ENCODE data around the gene ALAS2. TPM values are rescaled to one million over a fixed set of nuclear protein-coding genes. Genes with fewer than 3 reads are reported as not detected.

Gene ALAS2
- total RNA-seq, 2 donors from 2014 or later = not detected

DNA sequence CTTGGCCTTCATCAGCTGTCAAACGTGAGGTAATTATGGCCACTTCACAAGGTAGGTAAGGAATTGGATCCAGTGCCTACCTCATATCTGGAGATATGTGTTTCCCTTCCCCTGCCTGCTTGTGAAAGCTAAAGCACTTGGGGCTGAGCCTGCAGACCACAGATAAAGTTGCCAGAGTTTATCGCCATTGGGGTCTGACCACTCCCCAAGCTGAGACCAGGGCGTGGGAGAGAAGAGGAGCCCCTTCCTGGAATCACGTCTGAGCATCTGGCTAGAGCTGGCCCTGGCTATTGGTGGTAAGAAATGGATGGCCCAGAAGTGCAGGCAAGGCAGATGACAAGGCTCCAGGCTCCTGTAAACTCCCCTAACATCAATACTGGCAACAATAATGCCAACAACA lies 2.7 kb downstream of the ALAS2 start:
- no peaks in the 10 kb centered on the region for H3K9me3 Mint-ChIP-seq
- no peak overlapping the region for H3K4me3 Mint-ChIP-seq
- H3K4me1 Mint-ChIP-seq (ENCODE audit: low read depth in 2 of 2) = peaks cover 0 to 2% of the 10 kb centered on the region in 2 donors
- H3K27ac Mint-ChIP-seq = no peak overlapping the region
- H3K36me3 Mint-ChIP-seq = no peaks in the 10 kb centered on the region
- no peak for ATAC-seq
- peaks cover 0 to 29% of the 10 kb centered on the region in 2 donors for H3K27me3 Mint-ChIP-seq
- DNase-seq (ENCODE audit: low spot score) = no peak

DNA sequence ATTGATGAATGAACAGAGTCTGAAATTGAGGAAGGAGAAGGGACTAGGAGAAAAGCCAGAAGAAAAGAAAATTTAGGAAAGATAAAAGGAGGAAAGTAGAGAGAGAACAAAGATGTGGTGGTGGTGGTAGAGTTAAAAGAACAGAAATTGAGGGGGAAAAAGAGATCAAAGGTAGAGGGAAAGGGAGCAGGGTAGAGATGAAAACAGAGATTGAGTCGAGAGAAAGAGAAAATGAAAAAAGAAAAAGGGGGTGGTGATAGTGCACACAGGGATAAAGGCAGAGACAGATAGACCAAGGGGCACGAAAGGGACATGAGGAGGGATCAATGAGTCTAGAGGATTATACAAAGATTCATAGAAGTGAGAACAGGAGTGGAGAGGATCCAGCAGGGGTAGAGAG lies 3.9 kb downstream of the ALAS2 start:
- H3K9me3 Mint-ChIP-seq = no peaks in the 10 kb centered on the region
- ATAC-seq (no peak), DNase-seq (ENCODE audit: low spot score) (no peak)
- no peaks in the 10 kb centered on the region for H3K36me3 Mint-ChIP-seq
- no peak overlapping the region for H3K4me3 Mint-ChIP-seq
- H3K4me1 Mint-ChIP-seq (ENCODE audit: low read depth in 2 of 2) = no peaks in the 10 kb centered on the region
- no peak overlapping the region for H3K27ac Mint-ChIP-seq
- peaks cover 0 to 25% of the 10 kb centered on the region in 2 donors for H3K27me3 Mint-ChIP-seq

DNA sequence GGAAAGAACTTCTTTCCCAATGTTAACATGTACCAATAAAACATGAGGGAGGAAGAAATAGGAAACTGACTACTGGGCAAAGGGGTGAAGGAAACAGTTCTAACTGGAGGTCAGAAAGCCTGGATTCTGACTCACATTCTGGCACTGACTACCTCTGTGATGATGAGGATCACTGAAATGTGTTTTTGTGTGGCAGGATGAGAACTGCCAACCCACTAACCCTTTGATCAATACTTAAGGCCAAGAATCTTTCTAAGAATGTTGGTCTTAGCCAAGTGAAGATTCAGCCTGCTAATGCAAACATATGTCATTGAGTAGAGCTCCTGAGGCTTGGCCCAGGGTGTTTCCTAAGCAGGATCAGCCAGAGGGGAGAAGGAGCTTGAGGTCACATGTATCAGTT lies 4.6 kb downstream of the ALAS2 start:
- H3K27ac Mint-ChIP-seq = no peak overlapping the region
- no peaks in the 10 kb centered on the region for H3K9me3 Mint-ChIP-seq
- H3K36me3 Mint-ChIP-seq = no peaks in the 10 kb centered on the region

GRCh38 chrX:55014897-55015299 lies 15.9 kb downstream of the ALAS2 start:
- DNase-seq (ENCODE audit: low spot score) = no peak
- ATAC-seq = no peak

More for the DNA sequence above, 4.6 kb downstream of the ALAS2 start:
- H3K27me3 Mint-ChIP-seq = peaks cover 0 to 28% of the 10 kb centered on the region in 2 donors
- no peak overlapping the region for H3K4me3 Mint-ChIP-seq
- no peaks in the 10 kb centered on the region for H3K4me1 Mint-ChIP-seq (ENCODE audit: low read depth in 2 of 2)
- ATAC-seq = no peak
- no peak for DNase-seq (ENCODE audit: low spot score)

GRCh38 chrX:55011294-55011693 lies 19.5 kb downstream of the ALAS2 start:
- Mint-ChIP-seq H3K27me3 (peaks cover 0 to 2% of the 10 kb centered on the region in 2 donors), H3K36me3 (no peaks in the 10 kb centered on the region), H3K27ac (no peak overlapping the region), H3K4me3 (no peak overlapping the region), H3K9me3 (no peaks in the 10 kb centered on the region), H3K4me1 (ENCODE audit: low read depth in 2 of 2) (peaks cover 0 to 4% of the 10 kb centered on the region in 2 donors)
- no peak for DNase-seq (ENCODE audit: low spot score)
- no peak for ATAC-seq

More at GRCh38 chrX:55014897-55015299, 15.9 kb downstream of the ALAS2 start:
- Mint-ChIP-seq H3K27ac (no peak overlapping the region), H3K9me3 (no peaks in the 10 kb centered on the region), H3K36me3 (no peaks in the 10 kb centered on the region), H3K27me3 (peaks cover 0 to 2% of the 10 kb centered on the region in 2 donors), H3K4me1 (ENCODE audit: low read depth in 2 of 2) (no peaks in the 10 kb centered on the region), H3K4me3 (no peak overlapping the region)

DNA sequence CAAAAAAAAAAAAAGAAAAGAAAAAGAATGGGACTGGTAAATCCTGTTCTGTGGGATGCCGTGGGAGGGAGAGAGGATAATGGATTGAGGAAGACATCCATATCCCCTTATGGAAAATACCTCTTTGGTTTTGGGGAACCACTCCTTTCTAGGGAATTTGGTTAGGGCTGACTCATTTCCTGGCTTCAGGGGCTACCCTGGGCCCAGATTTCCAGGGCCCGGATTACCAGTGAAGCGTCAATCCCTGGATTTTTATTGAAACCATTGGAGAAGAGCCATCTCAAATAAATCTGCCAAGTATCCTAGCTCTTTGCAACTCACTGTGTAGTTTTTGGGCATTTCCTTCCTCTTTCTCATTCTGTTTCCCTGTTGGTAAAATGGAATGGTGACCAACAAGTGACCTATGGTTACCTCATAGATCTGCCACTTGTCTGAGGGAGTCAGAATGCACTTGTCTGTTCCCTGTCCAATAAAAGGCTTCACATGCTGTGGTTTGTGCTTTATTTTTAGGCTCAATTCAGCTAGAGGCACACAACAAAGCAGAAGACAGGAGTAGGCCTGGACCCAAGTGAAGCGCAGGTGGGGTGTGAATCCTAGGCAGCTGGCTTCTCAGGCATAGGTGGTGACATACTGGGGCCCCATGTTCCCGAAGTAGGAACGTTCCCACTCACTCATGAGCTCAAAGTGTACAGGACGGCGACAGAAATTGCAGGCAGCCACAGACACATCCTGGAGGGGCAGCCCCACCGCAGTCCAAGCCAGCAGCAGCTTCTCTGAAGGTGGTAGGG lies 22.0 kb downstream of the ALAS2 start:
- ATAC-seq = peak in 1 of 2 donors; percentile 33
- Mint-ChIP-seq H3K27me3 (no peaks in the 10 kb centered on the region), H3K4me1 (ENCODE audit: low read depth in 2 of 2) (peaks cover 6 to 10% of the 10 kb centered on the region in 2 donors), H3K4me3 (no peak overlapping the region), H3K36me3 (peaks cover 13% of the 10 kb centered on the region), H3K9me3 (no peaks in the 10 kb centered on the region), H3K27ac (no peak overlapping the region)
- DNase-seq (ENCODE audit: low spot score) = peak; percentile 64

DNA sequence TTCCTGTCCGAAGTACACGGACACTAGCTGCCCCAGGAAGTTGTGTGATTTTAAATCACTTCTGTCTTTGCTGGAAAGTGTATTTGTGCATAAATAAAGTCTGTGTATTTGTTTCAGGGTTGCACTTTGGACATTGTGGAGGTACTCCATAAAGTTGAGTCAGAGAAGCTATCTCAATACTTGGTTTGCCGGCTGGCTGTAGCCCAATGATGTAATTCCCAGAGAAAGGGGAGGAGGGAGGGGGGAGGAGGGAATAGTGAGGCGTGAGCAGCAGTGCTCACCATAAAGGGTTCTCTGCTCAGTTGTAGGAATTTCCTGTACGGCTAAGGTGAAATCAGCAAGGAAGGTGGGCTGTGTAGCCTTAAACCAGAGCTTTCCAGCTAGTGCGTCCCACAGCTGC lies 23.1 kb downstream of the ALAS2 start:
- H3K9me3 Mint-ChIP-seq = no peaks in the 10 kb centered on the region
- DNase-seq (ENCODE audit: low spot score) = no peak
- H3K4me3 Mint-ChIP-seq = no peak overlapping the region
- no peaks in the 10 kb centered on the region for H3K27me3 Mint-ChIP-seq
- H3K27ac Mint-ChIP-seq = no peak overlapping the region
- ATAC-seq = no peak
- peaks cover 16% of the 10 kb centered on the region for H3K36me3 Mint-ChIP-seq
- H3K4me1 Mint-ChIP-seq (ENCODE audit: low read depth in 2 of 2) = peaks cover 10% of the 10 kb centered on the region in 2 donors

GRCh38 chrX:55006827-55007621 lies 23.8 kb downstream of the ALAS2 start:
- no peak overlapping the region for H3K4me3 Mint-ChIP-seq
- H3K9me3 Mint-ChIP-seq = no peaks in the 10 kb centered on the region
- H3K36me3 Mint-ChIP-seq = peaks cover 16% of the 10 kb centered on the region

GRCh38 chrX:55005256-55005655 lies 25.5 kb downstream of the ALAS2 start:
- peaks cover 0 to 7% of the 10 kb centered on the region in 2 donors for H3K27me3 Mint-ChIP-seq
- no peak overlapping the region for H3K4me3 Mint-ChIP-seq
- H3K4me1 Mint-ChIP-seq (ENCODE audit: low read depth in 2 of 2) = peaks cover 22 to 23% of the 10 kb centered on the region in 2 donors
- ATAC-seq (no peak), DNase-seq (ENCODE audit: low spot score) (no peak)
- no peak overlapping the region for H3K27ac Mint-ChIP-seq
- peaks cover 23% of the 10 kb centered on the region for H3K36me3 Mint-ChIP-seq
- no peaks in the 10 kb centered on the region for H3K9me3 Mint-ChIP-seq

More at GRCh38 chrX:55006827-55007621, 23.8 kb downstream of the ALAS2 start:
- Mint-ChIP-seq H3K27me3 (no peaks in the 10 kb centered on the region), H3K27ac (no peak overlapping the region), H3K4me1 (ENCODE audit: low read depth in 2 of 2) (peaks cover 10% of the 10 kb centered on the region in 2 donors)
- ATAC-seq (no peak), DNase-seq (ENCODE audit: low spot score) (no peak)

GRCh38 chrX:55004231-55004630 lies 26.5 kb downstream of the ALAS2 start:
- H3K4me1 Mint-ChIP-seq (ENCODE audit: low read depth in 2 of 2) = peaks cover 23 to 27% of the 10 kb centered on the region in 2 donors
- H3K9me3 Mint-ChIP-seq = no peaks in the 10 kb centered on the region
- DNase-seq (ENCODE audit: low spot score) = no peak
- peak overlapping the region in 1 of 2 donors; percentile 40 for H3K27ac Mint-ChIP-seq
- peaks cover 0 to 7% of the 10 kb centered on the region in 2 donors for H3K27me3 Mint-ChIP-seq
- no peak for ATAC-seq
- peaks cover 23% of the 10 kb centered on the region for H3K36me3 Mint-ChIP-seq
- no peak overlapping the region for H3K4me3 Mint-ChIP-seq

DNA sequence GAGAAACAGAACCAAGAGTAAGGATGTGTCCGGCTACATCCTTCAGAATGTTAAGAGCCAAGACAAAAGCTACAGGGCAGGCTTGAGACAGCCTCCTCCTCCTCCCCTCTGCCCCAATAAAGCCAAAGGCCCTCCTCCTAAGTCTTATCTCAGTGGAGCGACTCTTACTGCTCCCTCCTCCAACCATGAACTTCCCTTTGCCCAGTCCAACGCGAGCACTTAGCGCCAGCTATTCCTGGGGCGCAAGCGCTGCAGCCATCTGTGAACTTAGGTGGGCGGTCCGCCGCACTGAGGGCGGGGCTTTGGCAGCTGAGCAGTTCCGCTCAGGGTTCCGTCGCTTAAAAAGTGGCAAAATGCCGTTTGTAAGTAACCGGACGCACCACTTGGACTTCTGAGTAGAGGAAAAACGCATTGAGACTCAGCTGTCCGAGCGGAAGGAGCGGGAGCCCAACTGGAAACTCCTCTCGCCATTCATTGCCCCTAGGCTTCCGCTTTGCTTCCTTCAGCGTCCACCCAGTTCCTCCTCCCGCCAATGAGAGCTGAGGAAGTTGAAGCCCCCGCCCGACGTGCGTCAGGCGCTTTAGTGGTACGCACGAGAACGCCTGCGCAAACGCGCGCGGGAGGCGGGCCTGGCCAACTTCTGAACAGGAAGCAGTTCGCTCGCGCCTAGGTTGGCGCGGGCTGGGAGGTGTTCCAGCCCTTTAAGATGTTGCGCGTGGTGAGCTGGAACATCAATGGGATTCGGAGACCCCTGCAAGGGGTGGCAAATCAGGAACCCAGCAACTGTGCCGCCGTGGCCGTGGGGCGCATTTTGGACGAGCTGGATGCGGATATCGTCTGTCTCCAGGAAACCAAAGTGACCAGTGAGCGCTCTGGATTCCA lies 30.8 kb downstream of the ALAS2 start, which contains the start of gene APEX2:
Gene APEX2 (plus strand): TSS at position 647 of the 882 bp plus-strand sequence. CDS start 60 bp downstream, at position 707.
- ATAC-seq (peak; percentile 95), DNase-seq (ENCODE audit: low spot score) (peak; percentile 91)
- peaks cover 0 to 7% of the 10 kb centered on the region in 2 donors for H3K27me3 Mint-ChIP-seq
- peaks cover 15% of the 10 kb centered on the region for H3K36me3 Mint-ChIP-seq
- no peaks in the 10 kb centered on the region for H3K9me3 Mint-ChIP-seq
- H3K4me3 Mint-ChIP-seq = peak within 1 kb of the TSS; percentile 99
- peak within 1 kb of the TSS; percentile 91 to 95 for H3K27ac Mint-ChIP-seq
- H3K4me1 Mint-ChIP-seq (ENCODE audit: low read depth in 2 of 2) = peaks cover 21% of the 10 kb centered on the region in 2 donors

GRCh38 chrX:54995621-54996020 lies 35.2 kb downstream of the ALAS2 start:
- H3K4me1 Mint-ChIP-seq (ENCODE audit: low read depth in 2 of 2) = peaks cover 6 to 11% of the 10 kb centered on the region in 2 donors
- no peak overlapping the region for H3K27ac Mint-ChIP-seq
- no peaks in the 10 kb centered on the region for H3K9me3 Mint-ChIP-seq
- peaks cover 3% of the 10 kb centered on the region for H3K36me3 Mint-ChIP-seq
- peaks cover 0 to 10% of the 10 kb centered on the region in 2 donors for H3K27me3 Mint-ChIP-seq
- no peak for DNase-seq (ENCODE audit: low spot score)
- no peak overlapping the region for H3K4me3 Mint-ChIP-seq
- ATAC-seq = no peak

DNA sequence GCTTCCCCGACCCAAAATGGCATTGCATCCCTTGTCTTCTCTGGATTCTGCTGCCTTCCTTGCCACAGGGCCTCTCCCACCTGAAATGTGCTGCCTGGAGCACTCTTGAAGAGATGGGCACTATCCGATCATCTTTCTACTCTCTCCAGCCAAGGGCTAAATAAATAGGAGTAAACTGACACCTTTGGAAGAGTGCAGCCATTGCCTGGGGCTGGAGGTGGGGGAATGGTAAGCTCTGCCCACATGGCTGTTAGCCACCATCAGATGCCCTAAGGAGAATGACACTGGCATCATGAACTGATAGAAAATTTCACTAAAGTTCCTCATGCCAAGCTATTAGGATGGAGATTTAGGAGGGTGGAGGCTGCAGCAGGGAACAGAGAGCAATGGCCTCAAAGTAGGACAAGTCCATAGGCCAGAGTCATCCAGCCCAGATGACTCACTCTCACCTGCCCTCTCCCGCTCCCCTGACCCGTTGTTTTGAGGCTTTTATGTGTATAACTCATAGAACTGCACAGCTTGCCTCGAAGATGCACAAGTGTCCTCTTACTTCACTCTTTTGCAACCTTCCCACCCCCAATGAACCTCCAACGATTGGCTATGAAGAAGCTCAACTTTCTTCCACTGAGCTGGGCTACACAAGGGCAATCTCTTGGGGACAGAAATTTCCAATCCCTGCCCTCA lies 36.0 kb downstream of the ALAS2 start:
- Mint-ChIP-seq H3K27me3 (peaks cover 0 to 8% of the 10 kb centered on the region in 2 donors), H3K4me1 (ENCODE audit: low read depth in 2 of 2) (peaks cover 2 to 7% of the 10 kb centered on the region in 2 donors), H3K27ac (no peak overlapping the region), H3K9me3 (no peaks in the 10 kb centered on the region), H3K36me3 (no peaks in the 10 kb centered on the region), H3K4me3 (no peak overlapping the region)
- ATAC-seq (no peak), DNase-seq (ENCODE audit: low spot score) (no peak)

All from natural killer cell treated with Interleukin-12 subunit alpha and Interleukin-12 subunit beta and Interleukin-15 and Interleukin-18, amount 100 ng/mL, for 72 hours (primary cell).